HG02798 (cell line): ENCODE data around the gene SIAH3.

Source experiments
- ATAC-seq: cut with Tn5 transposase; IDR thresholded peaks from one replicate; pipeline ENCODE4 v1.9.1; 2021; ENCODE audit warnings: mild to moderate bottlenecking; ENCODE audit not compliant: unreplicated experiment, poor library complexity

SIAH3 gene

GRCh38 chr13:45863709-45864590 is 12.4 kb upstream of the SIAH3 start:
- no peak for ATAC-seq

GRCh38 chr13:45861322-45861721 is 9.8 kb upstream of the SIAH3 start:
- no peak for ATAC-seq

- no peak for ATAC-seq
Observed at GRCh38 chr13:45860240-45860639, 8.7 kb upstream of the SIAH3 start.

GRCh38 chr13:45859705-45860104 is 8.2 kb upstream of the SIAH3 start:
- ATAC-seq, result no peak

GRCh38 chr13:45852494-45852893 is 941 bp upstream of the SIAH3 start:
- no peak for ATAC-seq

GRCh38 chr13:45851956-45852355 is 403 bp upstream of the SIAH3 start:
- ATAC-seq, result no peak

GRCh38 chr13:45850027-45850613 is 1.4 kb downstream of the SIAH3 start:
- no peak for ATAC-seq

GRCh38 chr13:45849408-45849807 is 2.1 kb downstream of the SIAH3 start:
- no peak for ATAC-seq

GRCh38 chr13:45847554-45848224 is 3.9 kb downstream of the SIAH3 start:
- ATAC-seq, result no peak

GRCh38 chr13:45846681-45847080 is 4.9 kb downstream of the SIAH3 start:
- ATAC-seq, result no peak

GRCh38 chr13:45838171-45838745 is 13.3 kb downstream of the SIAH3 start:
- ATAC-seq, result no peak

GRCh38 chr13:45837111-45837510 is 14.4 kb downstream of the SIAH3 start:
- no peak for ATAC-seq

- no peak for ATAC-seq
Observed at GRCh38 chr13:45834411-45834994, 17.1 kb downstream of the SIAH3 start.

- ATAC-seq, result no peak
Observed at GRCh38 chr13:45833663-45834375, 17.7 kb downstream of the SIAH3 start.

- no peak for ATAC-seq
Observed at GRCh38 chr13:45833242-45833641, 18.3 kb downstream of the SIAH3 start.

- ATAC-seq, result no peak
Observed at GRCh38 chr13:45831851-45832250, 19.7 kb downstream of the SIAH3 start.

- ATAC-seq, result no peak
Observed at GRCh38 chr13:45830121-45830520, 21.4 kb downstream of the SIAH3 start.

- ATAC-seq, result no peak
Observed at GRCh38 chr13:45828256-45828968, 23.1 kb downstream of the SIAH3 start.

- no peak for ATAC-seq
Observed at GRCh38 chr13:45827318-45827717, 24.2 kb downstream of the SIAH3 start.
